Keratinocyte (primary cell): ENCODE results near the gene NRSN2.

Experiments
- CTCF ChIP-seq, 3 experiments: IDR thresholded peaks in 1 of 3; conservative IDR thresholded peaks in 1 of 3; optimal IDR thresholded peaks in 1 of 3; 2 replicates in 2 of 3; 3 replicates in 1 of 3; pipeline versions ENCODE3 to v1.5.1; 2011; ENCODE audit warnings: low read length in 3 of 3, mild to moderate bottlenecking in 3 of 3, moderate library complexity in 2 of 3, control low read depth in 1 of 3, inconsistent platforms in 1 of 3; ENCODE audit not compliant: insufficient read depth in 2 of 3; ENCODE audit errors: extremely low read depth in 1 of 3
- EZH2 ChIP-seq: IDR thresholded peaks from one replicate; pipeline ENCODE4 v1.6.1; 2012; ENCODE audit warnings: inconsistent platforms, mild to moderate bottlenecking, low read length, moderate library complexity

- TF ChIP-seq CTCF (optimal IDR thresholded peaks at IDR 0.05 in 1 of 3, IDR thresholded peaks at IDR 0.05 in 1 of 3, conservative IDR thresholded peaks at IDR 0.05 in 1 of 3; ENCODE audit: extremely low read depth in 1 of 3, insufficient read depth in 2 of 3, low read length in 3 of 3): no peak
- TF ChIP-seq EZH2: no peak
These were observed 41.4 kb downstream of the NRSN2 start for GRCh38 chr20:388034-388994.
